KOPT-K1 (cell line): ENCODE measurements around the gene PNMA1.

ENCODE experiments used
- H3K27ac ChIP-seq: fragments of 200-600 bp; sonication (generic); 2 replicates; pipeline ENCODE4 v1.5.1; 2016; ENCODE audit warnings: antibody characterized with exemption, mild to moderate bottlenecking, low read depth, low read length; ENCODE audit not compliant: poor library complexity, severe bottlenecking
- H3K36me3 ChIP-seq: fragments of 200-600 bp; sonication (generic); 2 replicates; pipeline ENCODE4 v1.5.1; 2017; ENCODE audit warnings: antibody characterized with exemption, mild to moderate bottlenecking, low read length, moderate library complexity; ENCODE audit not compliant: insufficient read depth
- H3K9me3 ChIP-seq: fragments of 200-600 bp; sonication (generic); 2 replicates; pipeline ENCODE4 v1.5.1; 2017; ENCODE audit warnings: antibody characterized with exemption, low read length, mild to moderate bottlenecking; ENCODE audit not compliant: insufficient read depth, poor library complexity, severe bottlenecking

PNMA1 gene

GRCh38 chr14:73713803-73714655 is at the start of gene PNMA1:
TSS of gene PNMA1 (minus strand) at chr14:73714384. CDS start at chr14:73713639, 745 bp downstream.
- H3K27ac ChIP-seq: peak within 1 kb of the TSS; percentile 73

GRCh38 chr14:73763396-73763795 is 49.2 kb upstream of the PNMA1 start:
- Histone ChIP-seq H3K27ac (no peak overlapping the region), H3K9me3 (no peaks in the 10 kb centered on the region), H3K36me3 (no peaks in the 10 kb centered on the region)

More at GRCh38 chr14:73713803-73714655, at the start of gene PNMA1:
- Histone ChIP-seq H3K36me3 (peaks cover 32% of the 10 kb centered on the region), H3K9me3 (no peaks in the 10 kb centered on the region)

- no peaks in the 10 kb centered on the region for H3K9me3 ChIP-seq
- H3K27ac ChIP-seq: no peak overlapping the region
- no peaks in the 10 kb centered on the region for H3K36me3 ChIP-seq
Measured at GRCh38 chr14:73762375-73762822, 48.2 kb upstream of the PNMA1 start.

- Histone ChIP-seq H3K27ac (peak overlapping the region; percentile 23), H3K9me3 (no peaks in the 10 kb centered on the region), H3K36me3 (no peaks in the 10 kb centered on the region)
Measured at GRCh38 chr14:73761618-73762355, 47.6 kb upstream of the PNMA1 start.

- Histone ChIP-seq H3K36me3 (no peaks in the 10 kb centered on the region), H3K27ac (peak overlapping the region; percentile 87), H3K9me3 (no peaks in the 10 kb centered on the region)
Measured at GRCh38 chr14:73760598-73761586, 46.7 kb upstream of the PNMA1 start.

- peak overlapping the region; percentile 87 for H3K27ac ChIP-seq
- H3K9me3 ChIP-seq: no peaks in the 10 kb centered on the region
Measured at GRCh38 chr14:73759714-73760597, 45.8 kb upstream of the PNMA1 start.

GRCh38 chr14:73759183-73759713 is 45.1 kb upstream of the PNMA1 start:
- H3K36me3 ChIP-seq: no peaks in the 10 kb centered on the region
- H3K9me3 ChIP-seq: no peaks in the 10 kb centered on the region
- peak overlapping the region; percentile 87 for H3K27ac ChIP-seq

More at GRCh38 chr14:73759714-73760597, 45.8 kb upstream of the PNMA1 start:
- no peaks in the 10 kb centered on the region for H3K36me3 ChIP-seq

- H3K36me3 ChIP-seq: no peaks in the 10 kb centered on the region
- peak overlapping the region; percentile 87 for H3K27ac ChIP-seq
- H3K9me3 ChIP-seq: no peaks in the 10 kb centered on the region
Measured at GRCh38 chr14:73758392-73759182, 44.4 kb upstream of the PNMA1 start.

- H3K27ac ChIP-seq: peak overlapping the region; percentile 87
- H3K9me3 ChIP-seq: no peaks in the 10 kb centered on the region
- no peaks in the 10 kb centered on the region for H3K36me3 ChIP-seq
Measured at GRCh38 chr14:73757876-73758391, 43.8 kb upstream of the PNMA1 start.

GRCh38 chr14:73757381-73757780 is 43.2 kb upstream of the PNMA1 start:
- H3K36me3 ChIP-seq: no peaks in the 10 kb centered on the region
- H3K27ac ChIP-seq: peak overlapping the region; percentile 87
- H3K9me3 ChIP-seq: no peaks in the 10 kb centered on the region

- peak overlapping the region; percentile 87 for H3K27ac ChIP-seq
- no peaks in the 10 kb centered on the region for H3K9me3 ChIP-seq
- H3K36me3 ChIP-seq: no peaks in the 10 kb centered on the region
Measured at GRCh38 chr14:73755434-73756014, 41.3 kb upstream of the PNMA1 start.

GRCh38 chr14:73754911-73755360 is 40.8 kb upstream of the PNMA1 start:
- Histone ChIP-seq H3K36me3 (no peaks in the 10 kb centered on the region), H3K9me3 (no peaks in the 10 kb centered on the region), H3K27ac (peak overlapping the region; percentile 87)
